GM19395 (cell line): ENCODE data around the gene ACOT9.
A peak's percentile ranks its signal among the peaks of the same experiment; 100 is the strongest.
"Not testable (repeated sequence)": the region's sequence is repeated elsewhere in the genome, so short reads cannot be mapped to it uniquely, and the experiment has no call there.

Source experiments
- ATAC-seq: cut with Tn5 transposase; IDR thresholded peaks from one replicate; pipeline ENCODE4 v1.9.1; 2021; ENCODE audit warnings: mild to moderate bottlenecking, moderate library complexity; ENCODE audit not compliant: unreplicated experiment

ACOT9 gene

DNA sequence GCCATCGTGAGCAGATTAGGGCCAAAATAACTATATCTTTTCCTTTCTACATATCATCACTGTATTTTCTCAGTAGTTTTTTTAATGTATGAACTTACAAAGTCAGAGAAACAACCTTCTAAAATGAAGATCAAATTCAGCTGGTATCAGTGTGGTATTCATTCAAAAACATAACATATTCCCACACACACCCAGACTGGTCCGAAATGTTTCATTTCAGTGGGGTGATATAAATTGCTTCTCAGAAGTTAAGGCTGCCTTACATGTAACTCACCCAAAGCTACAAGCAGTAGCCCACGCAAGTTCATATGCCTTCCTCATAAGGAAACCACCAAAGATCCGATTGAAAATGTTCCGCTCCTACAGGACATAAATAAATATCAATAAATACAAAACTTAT, 37.8 kb downstream of the ACOT9 start:
- no peak for ATAC-seq

DNA sequence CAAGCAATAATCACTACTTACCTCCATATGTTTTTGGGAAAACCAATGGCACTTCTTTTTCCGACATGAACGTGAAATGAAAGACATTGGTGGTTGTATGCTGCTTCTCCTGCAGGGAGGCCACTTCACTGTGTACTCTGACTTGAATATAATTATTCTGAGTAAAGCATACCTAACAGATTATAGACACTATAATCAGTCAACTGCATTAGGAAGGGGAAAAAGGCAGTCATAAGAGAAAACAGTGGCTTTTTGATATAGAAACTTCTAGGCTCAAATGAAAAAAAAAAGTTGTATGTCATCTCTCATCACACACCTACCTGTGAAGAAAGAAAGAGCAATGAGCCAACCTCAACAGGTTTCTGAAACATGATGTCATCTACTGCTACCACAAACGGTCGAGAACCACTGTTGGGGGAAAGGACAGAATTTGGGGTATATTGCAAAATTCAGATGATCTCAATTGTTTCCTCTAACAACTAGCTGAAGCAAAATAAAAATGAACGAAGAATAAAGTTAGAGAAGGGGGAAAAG, 38.3 kb downstream of the ACOT9 start:
- no peak for ATAC-seq

DNA sequence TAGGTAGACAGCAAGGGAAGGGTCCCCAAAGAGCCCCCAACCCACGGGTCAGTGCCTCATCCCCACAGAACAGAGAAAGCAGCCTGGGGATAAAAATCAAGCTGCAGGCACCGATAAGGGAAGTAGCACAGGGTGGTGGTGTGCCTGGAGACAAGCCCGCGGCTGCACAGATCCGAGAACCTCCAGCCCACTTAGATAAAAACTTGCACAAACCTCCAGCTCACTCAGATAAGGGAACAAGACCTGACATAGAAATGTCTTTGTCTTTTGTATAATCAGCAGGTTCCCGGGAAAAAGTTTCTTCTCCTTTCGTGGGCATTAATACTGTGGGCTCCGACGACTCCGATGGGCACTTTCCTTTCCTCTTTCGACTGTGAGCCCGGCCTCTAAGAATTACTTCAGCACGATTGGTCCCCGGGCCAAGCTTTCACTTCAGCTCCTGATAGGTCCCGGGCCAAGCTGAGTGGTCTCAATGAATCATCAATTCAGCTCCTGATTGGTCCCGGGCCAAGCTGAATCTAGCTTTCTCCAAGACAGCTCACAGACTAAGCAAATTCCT, 43.4 kb downstream of the ACOT9 start:
- ATAC-seq, result peak; percentile 65

DNA sequence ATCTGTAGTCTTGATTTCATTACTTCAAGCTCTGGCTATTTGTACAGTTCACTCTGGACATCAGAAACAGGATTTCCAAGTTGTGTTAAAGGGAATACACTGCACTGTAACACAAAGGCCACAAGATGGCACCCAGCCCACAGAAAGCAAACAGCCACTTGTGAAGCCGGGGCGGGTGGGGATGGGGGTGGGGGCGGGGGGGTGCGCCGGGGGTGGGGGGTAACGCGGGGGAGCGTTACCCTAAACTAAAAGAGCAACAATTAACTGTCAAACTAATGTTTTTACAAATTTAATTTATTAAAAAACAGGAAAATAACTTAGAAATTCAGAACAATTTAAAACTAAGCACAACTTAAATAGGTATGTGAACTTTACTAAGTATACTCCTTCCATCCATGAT, 48.5 kb downstream of the ACOT9 start:
- peak; percentile 76 for ATAC-seq

DNA sequence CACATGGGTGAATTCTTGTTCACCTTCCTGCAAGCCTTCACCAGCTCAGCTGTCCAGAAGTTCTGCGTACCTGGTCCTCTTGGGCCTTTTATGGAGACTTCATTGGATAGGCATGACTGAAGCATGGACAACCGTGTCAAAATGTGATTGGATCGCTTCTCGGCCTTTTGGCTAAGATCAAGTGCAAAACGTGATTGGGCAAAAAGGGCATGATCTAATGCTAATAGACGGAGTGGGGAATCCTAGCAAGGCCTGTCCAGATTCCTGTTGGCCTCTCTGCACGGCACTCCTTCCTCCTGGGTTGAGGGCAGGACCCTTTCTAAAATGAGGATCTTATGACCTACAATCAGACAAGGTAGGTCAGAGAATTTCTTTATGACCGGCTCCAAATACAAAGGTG, 50.9 kb downstream of the ACOT9 start:
- ATAC-seq, result no peak

DNA sequence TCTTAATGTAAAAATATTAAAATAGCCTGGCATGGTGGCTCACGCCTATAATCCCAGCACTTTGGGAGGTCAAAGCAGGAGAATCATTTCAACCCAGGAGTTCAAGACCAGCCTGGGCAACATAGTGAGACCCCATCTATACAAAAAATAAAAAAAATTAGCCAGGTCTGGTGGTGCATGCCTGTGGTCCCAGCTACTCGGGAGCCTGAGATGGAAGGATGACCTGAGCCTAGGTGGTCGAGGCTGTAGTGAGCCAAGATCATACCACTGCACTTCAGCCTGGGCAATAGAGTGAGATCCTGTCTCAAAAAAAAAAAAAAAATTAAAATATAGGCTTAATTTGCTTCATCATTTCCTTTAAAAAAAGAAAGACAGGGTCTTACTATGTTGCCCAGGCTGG, 66.6 kb downstream of the ACOT9 start:
- ATAC-seq, result not testable (repeated sequence)

DNA sequence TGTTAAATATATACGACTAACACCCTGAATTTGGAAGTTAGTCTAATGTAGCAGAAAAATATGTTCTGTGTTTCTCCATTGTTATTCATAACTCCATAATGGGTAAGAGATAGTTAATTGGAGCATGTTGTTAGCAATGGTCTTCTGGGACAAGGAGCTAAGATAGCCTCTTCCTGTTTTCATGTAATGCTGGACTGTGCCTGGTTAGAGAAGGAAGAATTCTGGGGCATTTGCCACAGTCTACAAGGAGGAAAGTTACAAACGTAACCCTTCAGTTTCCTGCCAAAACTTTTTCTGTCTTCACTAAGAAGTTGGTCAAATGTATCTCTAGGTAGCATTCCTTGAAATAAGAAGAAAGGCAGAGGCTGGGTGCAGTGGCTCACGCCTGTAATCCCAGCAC, 70.0 kb downstream of the ACOT9 start:
- ATAC-seq, result no peak

DNA sequence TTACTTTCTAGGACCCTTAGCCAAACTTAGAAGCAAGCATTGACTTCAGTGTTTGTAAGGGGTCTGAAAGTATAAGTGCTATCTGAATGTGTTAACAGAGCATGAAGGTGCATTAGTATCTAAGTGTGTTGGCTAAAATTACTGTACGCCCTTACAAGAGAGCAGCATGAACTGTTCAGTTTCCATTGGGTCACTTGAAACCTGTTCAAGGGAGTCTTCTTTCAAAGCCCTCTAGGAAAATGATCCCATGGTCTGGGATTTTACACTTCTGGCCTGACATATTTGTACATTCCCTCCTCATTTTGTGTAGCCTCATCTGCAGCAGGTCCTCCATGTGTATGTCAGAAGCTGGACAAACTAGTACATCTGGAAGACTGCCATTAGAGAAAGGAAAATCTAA, 72.5 kb downstream of the ACOT9 start:
- ATAC-seq, result no peak

DNA sequence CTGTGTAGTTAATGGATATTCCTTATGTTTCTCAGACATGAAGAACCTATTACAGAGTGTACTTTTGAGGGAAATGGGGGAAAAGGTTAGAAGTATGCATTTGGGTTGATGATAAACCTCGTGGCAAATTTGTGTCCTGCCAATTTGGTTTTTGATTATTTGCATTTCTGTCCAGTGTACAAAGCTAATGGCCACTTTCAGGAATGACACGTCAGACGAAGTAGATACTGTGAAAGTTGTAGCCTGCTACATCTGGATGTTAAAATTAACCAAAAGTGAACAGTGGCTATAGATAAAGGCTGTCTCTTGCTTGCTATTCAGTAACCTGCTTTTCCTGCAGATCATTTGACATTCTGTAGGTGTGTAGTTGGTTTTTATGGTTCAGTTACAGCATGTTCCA, 74.7 kb downstream of the ACOT9 start:
- peak; percentile 46 for ATAC-seq

DNA sequence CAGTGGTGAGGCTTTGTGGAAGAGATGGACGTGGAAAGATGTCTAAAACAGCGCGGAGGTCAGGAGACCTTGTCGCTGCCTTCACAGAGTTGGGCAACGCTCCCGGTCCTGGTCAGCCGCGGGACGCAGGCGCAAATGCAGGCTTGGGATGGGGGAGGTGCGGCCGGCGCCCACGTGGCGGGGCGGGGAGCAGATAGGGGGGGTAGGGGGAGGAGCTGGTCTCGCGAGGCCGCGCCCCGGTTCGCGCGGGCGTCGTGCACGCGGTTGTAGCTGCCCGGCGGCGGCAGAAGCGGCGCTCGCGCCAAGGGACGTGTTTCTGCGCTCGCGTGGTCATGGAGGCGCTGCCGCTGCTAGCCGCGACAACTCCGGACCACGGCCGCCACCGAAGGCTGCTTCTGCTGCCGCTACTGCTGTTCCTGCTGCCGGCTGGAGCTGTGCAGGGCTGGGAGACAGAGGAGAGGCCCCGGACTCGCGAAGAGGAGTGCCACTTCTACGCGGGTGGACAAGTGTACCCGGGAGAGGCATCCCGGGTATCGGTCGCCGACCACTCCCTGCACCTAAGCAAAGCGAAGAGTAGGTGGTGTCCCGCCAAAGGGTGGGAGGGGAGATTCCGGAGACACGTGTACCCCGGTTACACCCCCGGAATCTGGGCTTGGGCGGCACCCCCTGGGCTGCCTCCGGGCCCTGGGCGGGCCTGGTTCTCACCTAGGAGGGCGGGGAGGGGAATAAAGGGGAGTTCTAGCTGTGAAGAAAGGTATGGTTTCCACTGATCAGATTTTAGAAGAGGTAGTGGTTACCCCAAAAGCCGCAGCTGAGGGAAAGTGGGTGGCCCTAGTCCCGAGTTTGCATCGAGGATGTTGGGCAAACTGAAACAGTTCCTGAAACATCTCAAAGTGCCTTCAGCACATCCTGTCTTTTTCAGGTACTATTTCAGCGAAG, 75.6 kb downstream of the ACOT9 start, which contains the start of gene PRDX4:
TSS of gene PRDX4 (plus strand) at position 255 of the 939 bp plus-strand sequence. CDS start at position 333, 78 bp downstream.
- peak; percentile 51 for ATAC-seq

DNA sequence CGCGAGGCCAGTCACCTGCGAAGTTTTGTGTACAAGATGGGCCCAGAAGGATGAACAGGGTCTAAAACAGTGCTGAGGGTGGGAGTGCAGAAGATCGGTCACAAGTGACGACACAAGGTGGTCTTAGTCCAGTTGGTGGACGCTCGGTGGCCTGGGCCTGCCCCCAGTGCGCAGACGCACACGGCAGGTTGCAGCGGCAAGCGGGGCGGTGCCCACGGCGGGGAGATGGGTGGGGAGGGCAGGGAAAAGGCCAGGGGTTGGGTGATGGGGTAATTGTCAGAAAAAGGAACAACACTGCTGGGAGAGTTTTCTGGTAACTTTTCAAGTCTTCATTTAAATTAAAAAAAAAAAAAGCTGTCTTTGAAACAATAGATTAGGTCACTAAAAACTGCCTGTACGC, 76.8 kb downstream of the ACOT9 start:
- ATAC-seq, result no peak

DNA sequence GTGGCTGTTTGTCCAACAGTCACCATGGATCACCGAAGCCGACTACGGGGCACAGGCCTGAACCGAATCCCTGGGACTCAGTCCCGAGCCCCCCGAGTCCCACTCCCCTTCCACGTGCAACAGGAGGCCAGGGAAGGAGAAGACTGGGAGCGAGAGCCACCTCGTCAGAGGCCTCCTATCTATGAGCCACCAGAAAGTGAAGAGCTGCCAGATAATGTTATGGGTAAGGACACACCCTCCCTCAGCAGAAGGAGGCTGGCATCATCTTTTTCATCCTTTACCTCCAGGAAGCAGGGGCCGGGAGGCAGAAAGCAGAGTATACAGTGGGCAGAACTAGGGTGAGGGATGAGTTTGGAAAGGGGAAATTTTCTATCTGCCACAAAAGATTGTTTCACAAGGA, 78.6 kb downstream of the ACOT9 start:
- ATAC-seq, result no peak

DNA sequence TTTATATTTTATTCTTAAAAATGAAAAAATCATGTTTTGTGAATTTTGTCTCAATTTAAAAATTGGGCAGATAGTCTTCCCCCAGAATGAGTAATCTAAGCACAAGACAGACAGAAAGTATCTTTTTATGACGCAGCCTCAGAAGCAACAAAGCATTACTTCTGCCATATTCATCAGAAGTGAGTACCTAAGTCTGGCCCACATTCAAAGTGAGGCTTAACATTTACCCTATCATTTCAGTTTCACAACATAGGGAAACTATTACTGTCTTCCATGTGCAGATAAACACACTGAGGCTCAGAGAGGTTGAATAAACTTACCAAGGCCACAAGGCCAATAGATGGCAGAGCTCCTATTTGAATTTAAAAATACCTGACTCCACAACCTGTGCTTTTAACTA, 80.2 kb downstream of the ACOT9 start:
- peak; percentile 46 for ATAC-seq

DNA sequence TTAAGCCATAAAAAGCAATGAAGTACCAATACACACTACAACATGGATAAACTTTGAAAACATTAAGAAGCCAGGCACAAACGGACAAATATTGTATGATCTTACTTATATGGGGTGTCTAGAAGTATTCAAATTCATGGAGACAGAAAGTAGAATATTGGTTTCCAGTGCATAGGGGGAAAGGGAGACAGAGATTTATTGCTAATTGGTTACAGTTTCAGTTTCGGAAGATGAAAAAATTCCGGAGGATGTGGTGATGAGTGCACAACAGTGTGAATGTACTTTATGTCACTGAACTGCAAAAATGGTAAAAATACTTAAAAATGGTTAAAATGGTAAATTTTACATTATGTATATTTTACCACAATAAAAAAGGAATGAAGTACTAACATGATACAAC, 80.9 kb downstream of the ACOT9 start:
- peak; percentile 59 for ATAC-seq

DNA sequence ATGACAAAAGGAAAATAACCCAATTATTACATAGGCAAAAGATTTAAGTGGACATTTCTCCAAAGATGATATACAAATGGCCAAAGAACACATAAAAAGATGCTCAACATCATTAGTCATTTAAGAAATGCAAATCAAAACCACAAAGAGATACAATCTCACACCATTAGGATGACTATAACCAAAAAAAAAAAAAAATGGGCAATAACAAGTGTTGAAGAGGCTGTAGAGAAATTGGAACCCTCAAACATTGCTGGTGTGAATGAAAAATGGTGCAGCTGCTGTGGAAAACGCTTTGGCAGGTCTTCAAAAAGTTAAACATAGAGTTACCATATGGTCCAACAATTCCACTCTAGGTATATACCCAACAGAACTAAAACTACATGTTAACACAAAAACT, 81.4 kb downstream of the ACOT9 start:
- no peak for ATAC-seq

DNA sequence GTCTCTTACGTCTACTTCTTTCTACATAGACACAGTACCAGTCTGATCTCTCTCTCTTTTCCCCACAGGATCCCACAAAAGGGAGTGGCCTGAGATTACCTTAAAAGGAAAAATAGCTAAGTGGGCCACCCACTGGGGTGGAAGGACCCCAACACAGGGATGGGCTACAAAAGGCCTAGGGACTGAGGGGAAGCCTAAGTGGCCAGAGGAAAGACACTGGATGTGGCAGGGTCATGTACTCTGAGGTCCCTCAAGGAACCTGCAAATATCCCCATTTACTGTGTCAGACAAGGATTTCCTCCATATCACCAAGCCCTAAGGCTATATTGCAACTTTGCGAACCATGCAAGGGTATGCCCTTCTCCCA, 82.3 kb downstream of the ACOT9 start:
- no peak for ATAC-seq

DNA sequence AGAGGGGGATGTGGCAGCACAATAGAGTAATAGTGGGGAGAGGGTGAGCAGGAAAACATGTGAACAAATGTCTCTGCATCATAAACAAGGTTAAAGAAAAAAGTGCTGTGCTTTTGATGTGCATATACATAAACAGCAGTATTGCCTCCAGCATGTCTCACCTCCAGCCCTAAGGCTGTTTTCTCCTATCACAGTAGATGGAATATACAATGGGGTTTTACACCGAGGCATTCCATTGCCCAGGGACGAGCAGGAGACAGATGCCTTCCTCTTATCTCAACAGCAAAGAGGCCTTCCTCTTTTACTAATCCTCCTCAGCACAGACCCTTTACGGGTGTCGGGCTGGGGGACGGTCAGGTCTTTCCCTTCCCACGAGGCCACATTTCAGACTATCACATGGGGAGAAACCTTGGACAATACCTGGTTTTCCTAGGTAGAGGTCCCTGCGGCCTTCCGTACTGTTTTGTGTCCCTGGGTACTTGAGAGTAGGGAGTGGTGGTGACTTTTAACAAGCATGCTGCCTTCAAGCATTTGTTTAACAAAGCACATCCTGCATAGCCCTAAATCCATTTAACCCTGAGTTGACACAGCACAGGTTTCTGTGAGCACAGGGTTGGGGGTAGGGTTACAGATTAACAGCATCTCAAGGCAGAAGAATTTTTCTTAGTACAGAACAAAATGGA, 82.9 kb downstream of the ACOT9 start:
- ATAC-seq, result not testable (repeated sequence)

DNA sequence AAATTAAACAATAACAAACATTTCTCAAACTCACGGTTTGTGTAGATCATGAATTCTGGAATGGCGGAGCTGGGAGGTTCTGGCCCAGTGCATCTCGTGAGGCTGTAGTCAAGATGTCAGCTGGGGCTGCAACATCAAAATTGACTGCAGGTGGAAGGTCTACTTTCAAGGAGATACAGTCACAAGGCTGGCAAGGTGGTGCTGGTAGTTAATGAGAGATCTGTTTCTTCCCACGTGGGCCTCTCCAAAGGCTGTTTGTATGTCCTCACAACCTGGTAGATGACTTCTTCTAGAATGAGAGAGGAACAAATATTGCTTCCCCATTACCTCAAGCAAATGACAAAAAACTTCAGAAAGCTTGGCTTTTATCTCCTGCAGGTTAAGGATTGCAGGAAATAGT, 83.7 kb downstream of the ACOT9 start:
- ATAC-seq, result no peak

DNA sequence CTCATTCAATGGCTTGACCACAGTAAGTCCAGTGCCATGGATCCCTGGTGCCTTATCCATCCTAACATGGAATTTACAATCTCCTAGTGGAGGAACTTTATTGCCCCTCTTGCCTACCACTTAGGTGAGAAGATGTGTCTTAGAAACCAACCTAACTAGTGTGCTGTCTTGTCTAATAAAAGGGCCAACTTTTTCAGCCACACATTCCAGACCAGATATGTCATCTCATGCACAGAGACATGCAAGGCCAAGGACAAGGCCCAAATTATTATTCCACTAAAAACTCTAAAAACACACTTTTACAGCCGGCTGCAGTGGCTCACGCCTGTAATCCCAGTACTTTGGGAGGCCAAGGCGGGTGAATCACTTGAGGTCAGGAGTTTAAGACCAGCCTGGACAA, 86.4 kb downstream of the ACOT9 start:
- ATAC-seq, result no peak

DNA sequence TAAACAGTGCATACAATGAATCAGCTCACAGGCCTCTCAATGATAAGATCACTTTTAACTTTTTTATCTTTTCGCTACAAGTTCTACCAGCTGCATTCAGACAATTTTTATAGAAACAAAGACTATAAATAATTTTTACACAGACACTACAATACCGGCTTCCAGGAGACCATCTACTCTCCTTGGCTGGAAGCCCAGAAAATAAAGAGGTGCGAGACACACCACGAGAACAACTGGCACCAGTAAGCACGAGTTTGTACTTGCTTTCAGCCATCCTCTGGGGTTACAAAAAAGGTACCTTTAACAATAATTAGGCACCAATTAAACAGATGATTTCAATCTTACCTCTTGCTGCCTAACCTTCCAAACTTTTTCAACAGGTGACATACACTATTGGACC, 87.0 kb downstream of the ACOT9 start:
- ATAC-seq, result no peak
